HG02610 (cell line): ENCODE results near the gene MYO7A.
"Not testable (repeated sequence)": the region's sequence is repeated elsewhere in the genome, so short reads cannot be mapped to it uniquely, and the experiment has no call there.

ENCODE experiments used
- ATAC-seq: cut with Tn5 transposase; IDR thresholded peaks from one replicate; pipeline ENCODE4 v1.9.1; 2021; ENCODE audit warnings: mild to moderate bottlenecking, moderate library complexity; ENCODE audit not compliant: unreplicated experiment

The MYO7A gene

DNA sequence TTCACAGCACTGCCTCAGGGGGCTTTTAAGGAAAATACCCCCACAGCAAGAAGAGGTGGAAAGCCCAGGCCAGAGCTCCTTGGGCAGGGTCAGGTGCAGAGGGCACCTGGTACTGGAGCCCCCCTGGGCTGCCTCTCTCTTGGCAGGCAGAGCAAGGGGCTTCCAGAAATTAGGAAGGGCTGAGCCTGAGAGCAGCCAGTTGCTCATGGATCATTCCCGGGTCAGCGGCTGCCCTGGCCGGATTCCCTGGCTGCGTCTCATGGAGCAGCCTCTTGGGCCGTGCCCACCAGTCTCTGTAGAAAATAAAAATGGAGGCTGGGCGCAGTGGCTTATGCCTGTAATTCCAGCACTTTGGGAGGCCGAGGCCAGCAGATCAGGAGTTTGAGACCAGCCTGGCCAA, 35.7 kb upstream of the MYO7A start:
- no peak for ATAC-seq

DNA sequence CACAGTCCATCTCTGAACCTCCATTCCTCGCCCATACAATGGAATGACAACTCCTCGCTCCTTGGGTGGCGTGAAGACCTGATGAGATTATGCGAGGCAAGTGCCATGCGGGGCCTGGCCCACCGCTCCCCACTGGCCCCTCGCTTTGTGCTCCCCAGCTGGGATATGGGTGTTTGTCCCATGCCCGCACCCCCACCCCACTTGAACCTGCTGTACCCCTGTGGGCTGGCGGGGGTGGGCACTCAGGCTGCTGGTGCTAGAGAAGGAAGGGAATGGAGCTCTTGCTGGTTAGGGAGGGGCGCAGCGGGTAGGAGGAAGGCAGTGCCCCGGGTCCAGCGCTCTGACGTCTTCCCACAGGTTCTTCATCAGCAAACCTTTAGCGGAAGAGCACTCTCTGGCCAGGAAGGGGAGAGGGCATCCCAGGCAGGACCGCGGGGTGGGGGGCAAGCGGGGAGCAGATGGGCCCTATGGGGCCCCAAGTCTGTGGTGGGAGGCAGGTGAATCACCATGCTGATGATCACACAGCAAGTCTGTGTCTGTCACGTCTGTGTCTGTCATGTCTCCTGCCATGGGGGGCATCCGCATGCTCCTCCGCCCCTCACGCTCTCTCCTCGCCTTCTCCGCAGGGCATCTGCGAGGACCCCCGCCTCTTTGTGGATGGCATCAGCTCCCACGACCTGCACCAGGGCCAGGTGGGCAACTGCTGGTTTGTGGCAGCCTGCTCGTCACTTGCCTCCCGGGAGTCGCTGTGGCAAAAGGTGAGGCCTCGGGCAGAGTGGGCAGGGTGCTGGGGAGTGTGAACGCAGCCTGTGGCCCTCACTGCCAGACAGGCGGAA, 34.8 kb upstream of the MYO7A start:
- ATAC-seq, result no peak

DNA sequence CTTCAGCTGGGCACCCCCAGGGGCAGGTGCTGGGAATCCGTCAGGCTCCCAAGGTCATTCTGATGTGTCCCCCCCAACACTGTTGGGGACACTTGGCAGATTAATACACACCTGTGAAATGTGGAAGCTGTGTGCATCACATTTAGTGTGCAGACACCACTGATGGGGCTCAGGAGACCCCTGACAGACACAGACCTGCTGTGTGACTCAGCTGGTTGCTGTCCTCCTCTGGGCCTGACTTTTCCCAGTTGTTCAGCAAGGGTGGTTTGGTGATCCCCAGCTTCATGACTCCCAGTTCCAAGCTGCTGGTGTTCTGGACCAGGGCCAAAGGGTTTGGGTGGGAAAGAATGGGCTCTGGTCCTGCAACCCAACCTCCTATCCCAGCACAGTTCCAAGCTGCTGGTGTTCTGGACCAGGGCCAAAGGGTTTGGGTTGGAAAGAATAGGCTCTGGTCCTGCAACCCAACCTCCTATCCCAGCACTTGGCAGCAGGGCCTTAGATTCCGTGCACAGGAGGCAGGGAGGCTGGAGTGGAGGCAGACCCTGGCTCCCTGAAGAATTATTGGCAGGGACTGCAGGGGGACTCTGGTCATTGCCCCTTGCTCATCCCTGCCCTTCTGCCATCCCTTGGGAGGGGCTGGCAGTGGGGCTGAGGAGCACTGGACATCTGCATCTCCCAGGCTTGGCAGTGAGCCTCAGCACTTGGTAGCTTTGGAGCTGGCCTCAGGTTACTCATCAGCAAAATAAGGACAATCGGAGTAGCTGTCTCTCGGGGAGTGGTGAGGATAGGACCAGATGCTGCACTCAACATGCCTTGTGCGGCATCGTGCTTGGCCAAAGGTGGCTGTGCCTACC, 33.8 kb upstream of the MYO7A start:
- no peak for ATAC-seq

GRCh38 chr11:77094841-77095365, 33.1 kb upstream of the MYO7A start:
- no peak for ATAC-seq

DNA sequence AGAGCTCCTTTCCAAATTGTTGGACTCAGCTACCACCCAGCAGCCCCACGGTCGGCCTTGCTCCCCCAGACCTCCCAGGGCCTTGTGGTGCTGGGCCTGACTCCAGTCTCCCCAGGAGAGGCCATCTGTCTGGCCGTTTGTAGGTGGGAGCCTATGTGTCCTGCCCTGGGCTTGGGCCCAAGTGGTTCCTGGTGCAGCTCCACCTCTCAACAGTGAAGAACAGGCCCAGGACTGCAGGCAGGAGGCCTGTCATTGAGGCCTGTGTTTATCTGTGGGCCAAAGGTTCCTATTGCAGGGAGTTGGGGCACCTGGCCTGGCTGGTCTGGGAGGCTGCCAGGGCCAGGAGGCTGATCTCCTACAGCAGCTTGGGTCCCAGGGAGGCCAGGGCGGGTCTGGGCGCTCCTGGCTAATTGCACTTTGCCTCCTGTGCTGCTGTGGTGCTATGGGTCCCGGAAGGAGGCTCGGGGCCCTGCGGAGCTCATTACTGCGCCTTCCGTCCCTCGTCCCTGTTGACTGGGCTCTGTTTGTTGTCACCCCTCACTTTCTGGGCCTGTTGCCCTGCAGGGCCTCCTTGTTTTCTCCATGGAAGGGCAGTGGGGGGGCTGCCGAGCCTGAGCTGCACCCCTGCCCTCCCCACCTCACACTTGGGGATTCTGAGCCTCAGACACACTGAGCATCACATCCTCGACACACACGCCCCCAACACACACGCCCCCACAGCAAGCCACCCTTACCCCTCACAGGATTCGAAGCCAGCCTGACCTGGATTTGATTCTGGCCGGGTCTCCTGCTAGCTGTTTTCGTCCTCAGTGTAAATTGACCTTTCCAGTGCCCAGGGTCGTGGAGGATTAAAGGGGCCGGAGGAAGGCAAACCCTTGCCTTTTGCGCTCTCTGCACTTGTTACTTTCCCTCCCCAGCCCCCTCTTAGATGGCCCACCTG, 32.2 kb upstream of the MYO7A start:
- ATAC-seq, result no peak

DNA sequence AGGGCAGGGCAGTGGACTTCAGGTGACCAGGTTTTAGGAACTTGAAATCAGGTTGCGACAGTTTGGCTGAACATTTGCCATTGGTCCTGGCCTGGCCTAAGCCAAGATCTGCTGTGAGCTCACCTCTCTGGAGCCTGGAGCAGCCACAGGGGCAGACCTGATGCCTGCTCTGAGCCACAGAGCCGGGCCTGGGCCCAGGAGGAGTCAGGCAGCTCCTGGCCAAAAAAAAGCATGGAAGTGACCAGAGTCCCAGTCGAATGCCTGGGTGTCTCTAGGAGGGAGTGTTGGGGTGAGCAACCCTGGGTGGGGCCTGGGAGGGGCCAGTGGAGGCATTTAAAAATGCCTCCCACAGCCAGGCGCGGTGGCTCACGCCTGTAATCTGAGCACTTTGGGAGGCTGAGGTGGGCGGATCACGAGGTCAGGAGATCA, 31.4 kb upstream of the MYO7A start:
- no peak for ATAC-seq

DNA sequence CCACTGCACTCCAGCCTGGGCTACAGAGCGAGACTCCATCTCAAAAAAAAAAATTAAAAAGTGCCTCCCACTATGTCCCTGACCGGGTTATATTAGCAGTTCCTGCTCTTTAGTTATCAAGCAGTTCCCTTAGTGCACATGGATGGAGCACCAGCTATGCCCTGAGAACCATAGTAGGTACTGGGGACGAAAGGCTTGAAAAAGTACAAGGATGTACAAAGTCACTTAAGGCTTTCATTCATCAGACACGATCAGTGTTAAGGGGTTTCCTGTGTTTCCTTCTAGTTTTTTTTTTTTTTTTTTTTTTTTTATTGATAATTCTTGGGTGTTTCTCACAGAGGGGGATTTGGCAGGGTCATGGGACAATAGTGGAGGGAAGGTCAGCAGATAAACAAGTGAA, 30.9 kb upstream of the MYO7A start:
- ATAC-seq, result not testable (repeated sequence)

DNA sequence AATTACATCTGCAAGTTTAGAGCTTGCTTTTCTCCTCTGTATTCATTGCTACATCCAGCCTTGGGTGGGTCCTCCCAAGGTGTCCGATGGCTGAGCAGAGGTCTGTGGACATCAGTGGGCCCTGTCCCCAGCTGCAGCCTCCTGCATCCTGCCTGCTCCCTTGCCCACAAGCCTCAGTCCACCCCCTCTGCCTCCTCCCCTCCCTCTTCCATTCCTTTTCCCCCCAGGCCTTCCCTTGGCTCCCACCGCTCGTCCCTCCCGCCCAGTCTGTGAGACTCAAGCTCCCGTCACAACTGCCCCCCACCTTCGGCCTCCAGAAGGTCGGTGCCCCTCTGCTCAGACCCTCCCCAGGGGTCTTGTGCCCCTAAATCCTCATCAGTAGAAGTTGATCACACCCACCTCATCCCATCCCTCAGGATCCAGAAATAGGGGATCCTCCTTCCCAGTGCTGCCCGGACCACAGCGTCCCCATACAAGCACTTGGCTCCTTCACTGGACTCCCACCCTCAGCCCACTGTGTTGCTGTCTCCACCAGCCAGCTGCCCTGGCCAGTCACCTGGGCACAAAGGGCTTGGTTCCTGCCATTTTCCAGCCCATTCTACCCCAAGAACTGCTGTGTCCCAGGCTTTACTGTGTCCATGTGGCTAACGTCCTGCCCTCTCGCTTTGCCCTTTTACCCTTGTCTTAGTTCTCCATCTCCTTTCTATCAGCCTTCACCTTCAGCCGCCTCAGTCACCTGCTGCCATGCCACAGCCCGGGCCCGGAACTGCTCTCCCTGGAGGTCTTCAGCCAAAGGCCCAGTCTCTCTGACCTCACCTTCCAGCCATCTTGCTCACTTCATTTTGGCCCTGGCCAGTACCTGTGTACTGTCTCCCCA, 27.6 kb upstream of the MYO7A start:
- no peak for ATAC-seq

GRCh38 chr11:77101043-77101537, 27.0 kb upstream of the MYO7A start:
- no peak for ATAC-seq

DNA sequence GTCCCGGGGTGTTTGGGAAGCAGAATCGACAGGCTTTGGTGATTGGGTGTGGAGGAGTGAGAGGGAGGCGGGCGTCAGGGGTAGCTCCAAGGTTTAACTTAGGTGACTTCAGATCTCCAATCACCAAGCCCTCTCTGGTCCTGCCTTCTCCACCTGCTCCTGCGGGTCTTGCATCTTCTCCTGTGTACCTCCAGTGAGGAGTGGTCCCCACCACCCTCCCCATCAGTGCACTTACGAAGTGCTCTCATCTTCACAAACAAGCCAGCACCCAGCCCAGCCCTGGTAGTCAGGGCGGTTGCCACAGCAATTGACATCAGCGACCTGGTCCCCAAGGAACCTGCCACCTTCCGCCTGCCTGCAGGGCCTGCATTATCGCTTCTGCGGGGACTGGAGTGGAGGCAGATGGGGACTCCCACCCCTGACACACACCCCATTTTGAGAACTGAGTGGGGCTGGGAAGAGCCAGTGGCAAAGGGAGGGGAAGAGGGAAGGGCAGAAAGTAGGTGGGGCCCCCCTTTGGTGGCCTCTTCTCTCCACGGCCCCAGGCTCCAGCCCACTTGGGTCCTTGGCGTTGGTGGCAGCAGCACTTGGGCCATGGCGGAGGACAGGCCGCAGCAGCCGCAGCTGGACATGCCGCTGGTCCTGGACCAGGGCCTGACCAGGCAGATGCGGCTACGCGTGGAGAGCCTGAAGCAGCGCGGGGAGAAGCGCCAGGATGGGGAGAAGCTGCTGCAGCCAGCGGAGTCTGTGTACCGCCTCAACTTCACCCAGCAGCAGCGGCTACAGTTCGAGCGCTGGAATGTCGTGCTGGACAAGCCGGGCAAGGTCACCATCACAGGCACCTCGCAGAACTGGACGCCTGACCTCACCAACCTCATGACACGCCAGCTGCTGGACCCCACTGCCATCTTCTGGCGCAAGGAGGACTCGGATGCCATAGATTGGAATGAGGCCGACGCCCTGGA, 25.5 kb upstream of the MYO7A start, which contains the start of gene OMP:
Gene OMP, plus strand, starts transcription at position 595 of the 965 bp plus-strand sequence. Its CDS starts 0 bp downstream, at position 595.
- ATAC-seq, result no peak

GRCh38 chr11:77103319-77103718, 24.7 kb upstream of the MYO7A start:
- ATAC-seq, result no peak

- ATAC-seq, result no peak
Observed at GRCh38 chr11:77104727-77105126, 23.3 kb upstream of the MYO7A start.

DNA sequence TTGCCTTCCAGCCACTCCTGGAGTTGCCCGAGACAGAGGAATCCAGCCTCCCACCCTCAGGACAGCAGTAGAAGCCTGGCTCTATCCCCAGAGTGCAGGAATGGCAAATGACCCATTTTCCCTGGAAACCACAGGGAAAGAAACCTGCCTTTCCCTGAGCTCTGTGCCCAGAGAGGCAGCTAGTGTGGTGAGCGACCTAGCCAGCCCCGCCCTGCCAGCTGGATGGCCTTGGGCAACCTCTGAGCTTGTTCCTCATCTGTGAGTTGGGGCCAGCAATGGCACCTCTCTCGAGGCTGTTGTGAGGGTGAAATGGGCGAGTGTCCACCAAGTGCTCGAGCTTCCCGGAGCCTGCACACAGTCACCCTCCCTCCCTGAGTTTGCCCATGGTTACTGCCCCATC, 21.7 kb upstream of the MYO7A start:
- ATAC-seq, result no peak

DNA sequence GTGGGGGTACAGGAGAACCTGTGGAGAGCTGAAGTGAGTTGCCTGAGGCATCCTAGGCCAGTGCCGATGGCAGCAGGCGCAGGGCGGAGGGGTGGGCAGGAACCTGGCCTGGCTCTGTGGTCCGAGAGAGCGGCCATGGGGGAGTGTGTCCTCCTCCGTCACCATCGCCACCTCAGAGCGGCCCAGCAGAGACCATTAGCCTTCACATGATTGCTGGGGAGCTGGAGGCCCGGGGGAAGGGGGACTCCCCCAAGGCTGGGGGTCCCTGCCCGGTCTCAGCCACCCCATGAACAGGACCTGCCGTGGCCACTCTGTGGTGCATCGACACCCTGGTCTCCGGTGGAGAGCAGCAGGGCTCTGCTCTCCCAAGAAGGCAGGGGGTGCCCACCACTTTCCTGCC, 21.3 kb upstream of the MYO7A start:
- ATAC-seq, result no peak

DNA sequence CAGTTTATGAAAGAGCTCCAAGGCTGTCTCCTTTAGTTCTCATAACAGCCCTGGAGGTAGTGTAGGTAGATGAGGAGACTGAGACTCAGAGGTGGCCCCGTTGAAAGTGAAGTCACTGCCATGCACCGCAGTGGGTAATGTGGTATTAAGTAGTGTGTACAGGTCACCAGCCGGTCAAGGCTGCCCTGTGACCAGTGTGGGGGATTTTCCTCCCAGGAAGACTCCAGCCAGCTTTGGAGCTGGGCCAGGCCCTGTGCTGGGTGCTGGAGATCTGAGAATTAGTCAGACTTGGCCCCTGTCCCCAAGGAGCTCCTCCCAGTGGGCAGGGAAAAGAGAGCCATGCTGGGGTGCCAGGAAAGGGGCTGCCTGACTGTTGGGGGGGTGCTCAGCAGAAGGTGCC, 20.1 kb upstream of the MYO7A start:
- ATAC-seq, result no peak

DNA sequence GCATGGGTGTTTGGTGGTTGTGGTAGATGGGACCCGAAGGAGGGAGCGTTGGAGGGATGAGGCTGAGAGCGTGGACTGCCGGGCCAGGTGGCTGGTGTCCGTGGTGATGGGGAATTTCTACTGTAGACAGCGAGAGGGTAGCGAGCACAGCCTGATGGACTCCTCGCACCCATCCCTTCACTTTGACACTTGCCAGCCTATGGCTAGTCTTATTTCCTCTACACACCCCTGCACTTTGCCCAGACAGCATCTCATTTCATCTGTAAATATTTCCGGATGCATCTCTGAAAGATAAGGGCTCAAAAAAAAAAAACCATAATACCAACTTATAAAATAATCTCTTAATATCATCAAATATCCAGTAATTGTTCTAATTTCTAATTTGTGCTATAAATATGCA, 19.6 kb upstream of the MYO7A start:
- ATAC-seq, result no peak

- ATAC-seq, result no peak
Observed at GRCh38 chr11:77109236-77110019, 18.6 kb upstream of the MYO7A start.

GRCh38 chr11:77110836-77111235, 17.2 kb upstream of the MYO7A start:
- ATAC-seq, result no peak
